PFSK-1 (cell line): ENCODE results near the gene ASIC5.

Experiments
- POLR2AphosphoS5 ChIP-seq: IDR thresholded peaks from 2 replicates; pipeline ENCODE4 v1.6.1; 2012; ENCODE audit warnings: low read depth, mild to moderate bottlenecking, control low read depth, low read length, moderate library complexity
- SIN3A ChIP-seq: IDR thresholded peaks from 2 replicates; pipeline ENCODE4 v1.6.1; 2012; ENCODE audit warnings: mild to moderate bottlenecking, low read length, moderate library complexity, borderline replicate concordance; ENCODE audit not compliant: insufficient read depth
- TAF1 ChIP-seq: IDR thresholded peaks from 2 replicates; pipeline ENCODE4 v1.6.1; 2012; ENCODE audit warnings: low read length, control low read depth, borderline replicate concordance; ENCODE audit not compliant: insufficient read depth
- TF ChIP-seq, protein P1 (sequence below), 2 experiments: IDR thresholded peaks; 2 replicates each; pipeline versions ENCODE4 v1.6.1 to v1.8.0; 2011 to 2012; ENCODE audit warnings: low read depth in 2 of 2, low read length in 2 of 2, control low read depth in 1 of 2, inconsistent platforms in 1 of 2, mild to moderate bottlenecking in 1 of 2, moderate library complexity in 1 of 2; ENCODE audit not compliant: insufficient read depth in 1 of 2

DNA sequence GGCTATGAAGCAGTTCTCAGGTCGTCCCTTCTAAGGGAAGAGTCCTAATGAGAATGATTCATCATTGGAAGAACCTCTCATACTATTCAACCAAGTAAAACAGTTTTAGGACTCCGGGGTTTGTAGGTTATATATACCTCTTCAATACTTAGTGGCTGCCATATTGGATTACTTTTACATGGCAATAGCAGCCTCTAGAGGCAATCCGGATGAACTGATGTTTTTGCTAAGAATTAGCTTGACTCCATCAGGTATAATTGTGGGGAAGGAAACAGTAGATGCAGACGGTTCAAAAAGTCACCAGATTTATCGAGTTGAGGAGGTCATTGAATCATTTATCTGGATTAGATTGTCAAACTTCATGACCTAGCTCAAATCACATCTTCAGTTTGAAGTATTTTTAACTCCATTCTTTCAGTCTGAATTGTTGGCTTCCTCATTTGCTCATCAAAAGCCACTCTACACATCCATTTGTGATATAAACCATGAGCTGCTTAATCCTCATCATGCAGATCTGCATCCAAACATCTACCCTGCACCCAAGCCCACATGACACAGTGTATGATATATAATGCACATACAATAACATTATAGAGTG lies 78.9 kb downstream of the ASIC5 start:
- TF ChIP-seq, protein P1, sequence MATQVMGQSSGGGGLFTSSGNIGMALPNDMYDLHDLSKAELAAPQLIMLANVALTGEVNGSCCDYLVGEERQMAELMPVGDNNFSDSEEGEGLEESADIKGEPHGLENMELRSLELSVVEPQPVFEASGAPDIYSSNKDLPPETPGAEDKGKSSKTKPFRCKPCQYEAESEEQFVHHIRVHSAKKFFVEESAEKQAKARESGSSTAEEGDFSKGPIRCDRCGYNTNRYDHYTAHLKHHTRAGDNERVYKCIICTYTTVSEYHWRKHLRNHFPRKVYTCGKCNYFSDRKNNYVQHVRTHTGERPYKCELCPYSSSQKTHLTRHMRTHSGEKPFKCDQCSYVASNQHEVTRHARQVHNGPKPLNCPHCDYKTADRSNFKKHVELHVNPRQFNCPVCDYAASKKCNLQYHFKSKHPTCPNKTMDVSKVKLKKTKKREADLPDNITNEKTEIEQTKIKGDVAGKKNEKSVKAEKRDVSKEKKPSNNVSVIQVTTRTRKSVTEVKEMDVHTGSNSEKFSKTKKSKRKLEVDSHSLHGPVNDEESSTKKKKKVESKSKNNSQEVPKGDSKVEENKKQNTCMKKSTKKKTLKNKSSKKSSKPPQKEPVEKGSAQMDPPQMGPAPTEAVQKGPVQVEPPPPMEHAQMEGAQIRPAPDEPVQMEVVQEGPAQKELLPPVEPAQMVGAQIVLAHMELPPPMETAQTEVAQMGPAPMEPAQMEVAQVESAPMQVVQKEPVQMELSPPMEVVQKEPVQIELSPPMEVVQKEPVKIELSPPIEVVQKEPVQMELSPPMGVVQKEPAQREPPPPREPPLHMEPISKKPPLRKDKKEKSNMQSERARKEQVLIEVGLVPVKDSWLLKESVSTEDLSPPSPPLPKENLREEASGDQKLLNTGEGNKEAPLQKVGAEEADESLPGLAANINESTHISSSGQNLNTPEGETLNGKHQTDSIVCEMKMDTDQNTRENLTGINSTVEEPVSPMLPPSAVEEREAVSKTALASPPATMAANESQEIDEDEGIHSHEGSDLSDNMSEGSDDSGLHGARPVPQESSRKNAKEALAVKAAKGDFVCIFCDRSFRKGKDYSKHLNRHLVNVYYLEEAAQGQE (IDR thresholded peaks at IDR 0.05; ENCODE audit: insufficient read depth in 1 of 2, low read depth in 2 of 2, low read length in 2 of 2), result no peak
- TF ChIP-seq POLR2AphosphoS5 (no peak), TAF1 (no peak), SIN3A (no peak)
